ENCODE results near the gene FAM222B.
"Not testable (repeated sequence)": the region's sequence is repeated elsewhere in the genome, so short reads cannot be mapped to it uniquely, and the experiment has no call there.

The FAM222B gene

DNA sequence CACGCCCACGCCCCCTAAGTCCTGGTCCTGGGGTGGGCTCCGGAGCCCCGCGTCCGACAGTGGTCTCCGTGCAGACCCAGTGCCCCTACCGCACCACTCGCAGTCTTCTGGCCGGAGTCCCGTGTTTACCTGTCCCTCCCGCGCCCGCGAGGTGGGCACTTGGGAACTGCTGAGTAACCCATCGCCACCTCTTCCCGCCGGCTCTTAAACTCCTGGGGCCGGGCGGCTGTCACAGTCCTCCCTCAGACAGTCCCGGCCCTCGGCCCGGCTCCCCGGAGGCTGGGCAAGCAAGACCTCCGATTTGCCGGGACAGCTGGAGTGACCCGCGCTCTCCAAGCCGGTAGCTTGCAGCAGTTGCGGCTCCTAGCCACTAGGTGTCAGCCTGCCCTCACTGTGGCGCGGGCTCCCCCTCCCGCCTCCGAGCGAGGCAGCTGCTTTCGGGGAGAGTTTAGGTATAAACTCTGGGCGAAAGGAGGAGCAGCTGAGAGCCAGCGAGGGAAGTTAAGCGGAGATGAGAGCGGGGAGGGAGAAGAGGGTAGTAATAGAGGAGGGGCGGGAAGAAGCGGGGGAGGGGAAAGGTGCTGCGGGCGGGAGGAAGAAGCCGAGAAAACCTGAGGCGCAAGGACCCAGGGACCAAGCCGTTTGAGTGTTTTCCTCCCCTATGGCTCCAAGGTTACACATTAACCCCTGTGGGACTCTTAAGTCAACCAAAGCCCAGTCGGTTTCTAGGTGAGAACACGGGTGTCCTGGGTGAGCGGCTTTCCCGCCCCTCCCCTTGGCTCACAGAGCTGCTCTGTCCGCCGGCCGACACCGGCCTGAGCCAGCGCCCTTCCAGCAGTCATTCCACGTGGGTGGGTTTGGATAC lies 115.7 kb downstream of the FAM222B start:
- DNase-seq (ENCODE audit: low spot score) = peak; percentile 94

DNA sequence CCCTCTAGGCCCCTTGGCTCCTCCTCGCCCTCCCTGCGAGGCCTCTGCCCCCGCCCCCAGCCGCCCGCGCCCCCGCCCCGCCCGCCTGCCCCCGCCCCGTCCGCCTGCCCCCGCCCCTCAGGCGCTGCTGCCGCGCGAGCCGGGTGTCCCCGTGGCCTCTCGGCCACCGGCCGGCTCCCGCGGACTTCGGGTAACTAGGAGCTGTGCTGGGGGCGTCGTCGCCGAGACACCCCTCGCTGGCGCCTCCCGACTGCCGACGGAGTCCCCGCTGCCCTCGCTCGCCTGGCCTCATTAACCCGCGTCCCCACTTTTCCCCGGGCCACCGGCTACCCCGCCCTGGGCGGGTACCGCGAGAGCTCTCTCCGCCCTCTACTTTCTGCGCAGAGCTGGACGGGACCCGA lies 116.4 kb downstream of the FAM222B start, which contains the start of gene TLCD1:
Gene TLCD1, minus strand, starts transcription at position 8 of the 401 bp plus-strand sequence. CDS start 136 bp downstream, outside the sequence.
- peak; percentile 49 for DNase-seq (ENCODE audit: low spot score)

DNA sequence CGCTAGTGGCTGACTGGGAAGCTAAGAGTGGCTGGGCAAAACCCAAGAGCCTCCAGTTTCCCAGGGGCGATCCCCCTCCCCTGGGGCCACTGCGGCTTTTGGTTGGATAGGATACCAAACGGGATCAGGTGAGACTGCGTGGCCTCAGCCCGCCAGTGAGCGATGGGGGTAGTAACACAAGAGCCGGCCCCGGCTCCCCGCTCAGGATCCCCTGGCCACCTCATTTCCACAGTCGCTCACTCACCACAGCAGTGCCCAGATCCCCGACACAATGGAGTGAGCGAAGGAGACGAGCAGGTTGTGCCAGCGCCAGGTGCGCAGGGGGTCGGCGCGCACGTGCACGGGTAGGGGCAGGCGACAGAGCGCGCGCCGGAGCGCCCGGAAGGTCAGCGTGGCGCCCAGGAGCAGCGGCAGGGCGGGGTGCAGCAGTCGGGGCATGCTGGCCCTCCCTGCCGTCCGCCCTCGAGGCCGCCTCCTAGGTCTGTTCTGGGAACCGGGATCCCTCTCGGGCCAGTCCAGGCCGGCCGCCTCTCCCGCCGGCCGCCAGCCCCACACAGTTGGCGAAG lies 116.8 kb downstream of the FAM222B start:
- peak; percentile 18 for DNase-seq (ENCODE audit: low spot score)

DNA sequence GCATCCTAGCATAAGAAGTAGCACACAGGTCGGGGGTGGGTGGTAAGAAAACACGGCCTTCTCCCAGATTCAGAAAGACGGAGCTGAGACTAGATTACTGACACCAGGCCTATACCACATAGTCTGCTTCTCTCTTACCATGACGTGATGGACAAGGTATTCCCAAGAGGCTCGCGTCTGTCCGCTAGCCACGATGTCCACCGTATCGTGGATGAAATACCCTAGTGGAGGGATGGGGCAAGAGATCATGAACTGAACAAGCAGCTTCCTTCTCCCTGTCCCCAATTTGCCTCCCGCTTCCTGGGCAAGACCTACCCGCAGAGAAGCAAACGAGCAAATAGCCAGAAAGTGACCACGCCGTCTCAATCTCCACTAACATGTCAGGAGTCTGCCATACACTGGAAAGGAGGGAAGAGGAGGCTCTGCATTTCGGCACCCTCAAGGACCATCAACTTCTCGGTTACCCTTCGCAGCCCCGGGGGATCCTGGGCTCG lies 117.4 kb downstream of the FAM222B start:
- DNase-seq (ENCODE audit: low spot score) = no peak

DNA sequence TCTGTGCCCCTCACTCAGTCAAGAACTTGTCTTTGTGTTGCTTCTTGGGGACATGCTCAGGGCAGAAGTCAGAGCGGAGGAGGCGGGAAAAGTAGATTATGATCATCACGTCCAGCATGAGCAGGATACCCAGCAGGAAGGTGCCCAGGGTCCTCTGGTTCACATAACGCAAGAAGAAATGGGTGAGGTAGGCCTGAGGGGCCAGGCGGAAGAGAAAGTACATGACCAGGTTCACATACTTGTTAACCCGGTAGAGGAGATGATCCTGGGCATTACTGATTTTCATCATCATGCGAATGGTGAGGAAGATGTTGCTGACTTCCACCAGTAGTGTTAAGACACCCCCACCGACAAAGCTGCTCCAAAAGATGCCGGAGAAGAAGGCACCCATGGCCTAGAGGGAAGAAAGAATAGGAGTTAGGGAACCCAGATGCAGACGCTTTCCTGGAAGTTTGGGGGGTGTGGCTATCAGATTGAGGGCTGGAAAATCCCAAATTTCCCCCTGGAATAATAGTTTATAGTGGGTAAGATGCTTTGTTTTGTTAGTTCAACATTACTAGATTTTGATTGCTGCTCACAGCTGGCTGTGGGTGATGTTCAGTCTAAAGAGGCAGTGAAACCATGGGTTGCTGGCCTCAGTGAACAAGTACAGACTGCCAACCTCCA lies 118.0 kb downstream of the FAM222B start:
- DNase-seq (ENCODE audit: low spot score) = no peak

DNA sequence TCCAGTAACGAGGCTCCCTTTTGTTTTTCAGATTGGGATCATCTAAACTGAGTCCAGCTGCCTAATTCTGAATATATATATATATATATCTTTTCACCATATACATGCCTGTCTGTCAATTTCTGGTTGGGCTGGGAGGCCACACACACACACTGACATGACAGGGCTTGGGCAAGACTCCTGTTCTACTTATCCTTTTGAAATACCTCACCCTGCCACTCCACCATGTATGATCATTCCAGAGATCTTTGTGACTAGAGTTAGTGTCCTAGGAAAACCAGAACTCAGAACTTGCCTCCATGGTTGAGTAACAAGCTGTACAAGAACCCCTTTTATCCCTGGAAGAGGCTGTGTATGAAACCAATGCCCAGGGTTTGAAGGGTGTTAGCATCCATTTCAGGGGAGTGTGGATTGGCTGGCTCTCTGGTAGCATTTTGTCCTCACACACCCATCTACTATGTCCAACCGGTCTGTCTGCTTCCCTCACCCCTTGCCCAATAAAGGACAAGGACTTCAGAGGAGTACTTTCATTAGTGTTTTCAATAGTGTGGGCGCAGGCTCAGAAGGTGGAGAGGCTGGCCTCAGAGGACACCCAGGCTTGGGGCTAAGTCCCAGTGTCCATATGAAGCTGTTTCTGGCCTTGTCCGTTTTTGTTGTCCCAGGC lies 118.6 kb downstream of the FAM222B start:
- DNase-seq (ENCODE audit: low spot score) = not testable (repeated sequence)

DNA sequence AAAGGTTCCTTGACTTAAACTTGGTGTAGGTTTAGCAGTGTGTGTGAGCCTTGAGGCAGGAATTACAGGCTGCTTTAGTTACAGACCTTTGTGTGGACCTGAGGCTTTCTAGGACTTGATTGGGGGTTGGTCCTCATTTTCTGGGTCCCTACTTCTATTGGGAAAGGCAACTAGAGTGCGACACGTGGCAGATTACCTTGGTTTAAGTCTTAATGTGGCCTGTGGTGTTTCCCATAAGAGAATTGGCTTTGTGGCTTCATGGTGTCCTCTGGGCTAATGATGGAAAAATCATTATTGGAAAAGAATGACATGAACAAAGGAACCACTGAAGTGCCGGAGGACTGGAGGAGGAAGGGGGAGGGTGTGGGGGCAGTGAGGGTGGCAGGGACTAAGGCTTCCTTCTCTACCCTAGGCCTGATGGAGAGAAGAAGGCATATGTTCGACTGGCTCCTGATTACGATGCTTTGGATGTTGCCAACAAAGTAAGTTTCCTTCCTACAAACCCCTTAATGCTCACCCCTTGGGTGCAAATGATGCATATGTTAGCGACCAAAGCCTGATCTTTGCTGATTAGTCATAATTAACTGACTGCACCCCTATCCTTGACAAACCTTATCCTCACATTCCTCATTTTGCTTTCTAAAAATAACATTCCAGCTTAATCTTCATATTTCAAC lies 119.3 kb downstream of the FAM222B start:
- no peak for DNase-seq (ENCODE audit: low spot score)

DNA sequence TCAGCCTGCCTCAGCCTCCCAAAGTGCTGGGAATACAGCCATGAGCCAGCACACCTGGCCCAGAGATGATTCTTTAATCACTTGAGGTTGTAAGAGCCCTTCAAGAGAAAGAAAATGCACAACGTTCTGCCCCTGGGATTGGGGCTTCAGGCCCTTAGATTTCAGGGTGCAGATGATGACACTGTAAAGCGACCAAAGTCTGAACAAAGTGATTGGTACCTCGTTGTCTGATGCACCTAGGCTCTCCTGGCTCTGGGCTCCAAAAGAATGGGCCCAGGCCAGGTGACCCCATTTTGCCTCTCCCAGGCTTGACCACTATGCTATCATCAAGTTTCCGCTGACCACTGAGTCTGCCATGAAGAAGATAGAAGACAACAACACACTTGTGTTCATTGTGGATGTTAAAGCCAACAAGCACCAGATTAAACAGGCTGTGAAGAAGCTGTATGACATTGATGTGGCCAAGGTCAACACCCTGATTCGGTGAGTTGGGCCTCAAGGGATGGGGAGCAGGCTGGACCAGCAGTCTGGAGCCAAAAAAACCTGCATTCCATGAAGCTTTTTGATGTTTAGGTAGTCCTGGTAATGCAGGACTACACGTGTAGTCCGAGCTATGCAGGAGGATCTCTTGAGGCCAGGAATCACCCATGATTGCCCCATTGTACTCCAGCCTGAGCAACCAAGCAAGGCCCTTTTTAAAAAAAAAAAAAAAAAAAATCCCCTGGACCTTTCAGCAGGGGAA lies 120.0 kb downstream of the FAM222B start:
- no peak for DNase-seq (ENCODE audit: low spot score)

DNA sequence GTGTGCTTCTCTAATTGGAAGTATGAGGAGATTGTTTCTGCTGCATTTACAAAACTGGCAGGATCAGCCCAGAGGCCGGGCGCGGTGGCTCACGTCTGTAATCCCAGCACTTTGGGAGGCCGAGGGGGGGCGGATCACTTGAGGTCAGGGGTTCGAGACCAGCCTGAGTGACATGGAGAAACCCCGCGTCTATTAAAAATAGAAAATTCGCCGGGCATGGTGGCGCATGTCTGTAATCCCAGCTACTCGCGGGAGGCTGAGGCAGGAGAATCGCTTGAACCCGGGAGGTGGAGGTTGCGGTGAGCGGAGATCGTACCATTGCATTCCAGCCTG lies 121.6 kb downstream of the FAM222B start:
- DNase-seq (ENCODE audit: low spot score) = not testable (repeated sequence)

DNA sequence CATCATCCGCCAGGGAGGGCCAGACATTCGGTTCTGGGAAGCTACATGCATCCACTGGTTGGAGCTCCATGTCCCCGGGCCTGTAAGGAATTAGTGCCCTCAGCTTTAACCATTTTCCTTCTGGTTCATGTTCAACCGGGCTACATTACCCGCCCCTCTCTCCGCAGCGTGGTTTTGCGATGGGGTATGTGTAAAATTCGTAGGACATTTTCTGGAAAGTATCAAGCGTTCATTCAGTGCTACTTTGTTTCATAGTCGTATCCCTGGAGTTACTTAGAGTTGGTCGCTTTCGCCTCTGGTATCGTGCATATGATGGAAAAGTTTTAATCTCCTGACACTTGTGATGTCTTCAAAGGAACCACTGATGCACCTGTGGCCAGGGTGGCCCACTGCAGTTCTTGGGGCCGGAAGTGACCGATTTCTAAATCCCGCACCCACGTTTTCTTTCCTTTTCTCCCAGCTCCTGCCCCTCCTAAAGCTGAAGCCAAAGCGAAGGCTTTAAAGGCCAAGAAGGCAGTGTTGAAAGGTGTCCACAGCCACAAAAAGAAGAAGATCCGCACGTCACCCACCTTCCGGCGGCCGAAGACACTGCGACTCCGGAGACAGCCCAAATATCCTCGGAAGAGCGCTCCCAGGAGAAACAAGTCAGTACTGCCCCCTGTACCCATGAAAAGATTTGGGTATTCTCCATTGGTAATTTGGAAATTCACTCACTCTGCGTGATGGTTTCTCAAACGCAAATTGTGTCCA lies 122.2 kb downstream of the FAM222B start:
- DNase-seq (ENCODE audit: low spot score) = no peak

DNA sequence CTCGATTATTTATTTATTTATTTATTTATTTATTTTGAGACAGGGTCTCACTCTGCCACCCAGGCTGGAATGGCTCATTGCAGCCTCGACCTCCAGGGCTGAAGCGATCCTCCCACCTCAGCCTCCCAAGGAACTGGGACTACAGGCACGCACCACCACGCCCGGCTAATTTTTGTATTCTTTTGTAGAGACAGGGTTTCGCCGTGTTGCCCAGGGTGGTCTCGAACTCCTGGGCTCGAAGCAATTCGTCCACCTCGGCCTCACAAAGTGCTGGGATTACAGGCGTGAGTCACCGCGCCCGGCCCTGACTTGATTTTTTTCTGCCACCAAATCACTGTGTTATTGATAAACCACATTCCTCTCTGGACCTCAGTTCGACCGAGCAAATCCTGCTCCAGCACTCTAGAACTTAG lies 123.6 kb downstream of the FAM222B start:
- DNase-seq (ENCODE audit: low spot score) = no peak

DNA sequence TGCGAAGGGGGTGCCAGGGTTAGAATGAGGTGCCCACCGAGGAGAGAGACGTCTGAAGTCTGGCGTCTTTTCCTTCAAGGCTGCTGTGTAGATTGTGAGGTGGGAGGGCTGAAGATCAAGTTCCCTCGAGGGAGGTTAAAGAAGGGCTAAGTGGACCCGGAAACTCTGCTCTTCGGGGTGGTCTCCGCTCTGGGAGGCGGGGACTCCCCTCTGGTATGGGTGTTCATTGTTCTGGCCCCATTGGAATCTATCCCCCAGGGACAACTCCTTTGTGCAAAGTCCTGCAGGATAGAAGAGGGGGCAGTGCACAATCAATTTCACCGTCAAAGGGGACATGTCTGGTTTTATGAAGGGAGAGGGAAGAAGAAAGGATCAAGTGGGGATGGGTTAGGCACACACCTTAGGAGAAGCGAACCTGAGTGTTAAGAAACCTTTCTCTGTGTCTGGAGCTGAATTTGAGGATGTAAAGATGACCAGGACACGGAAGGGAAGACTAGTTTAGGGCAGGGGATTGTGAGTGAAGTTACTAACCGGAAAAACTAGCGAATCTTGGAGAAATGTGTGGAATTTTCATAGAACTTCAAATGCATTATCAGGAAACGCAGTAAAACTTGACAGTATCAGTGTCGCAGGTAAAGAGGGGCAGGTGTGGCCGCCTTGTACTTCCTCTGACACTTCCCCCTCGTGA lies 124.1 kb downstream of the FAM222B start:
- no peak for DNase-seq (ENCODE audit: low spot score)

DNA sequence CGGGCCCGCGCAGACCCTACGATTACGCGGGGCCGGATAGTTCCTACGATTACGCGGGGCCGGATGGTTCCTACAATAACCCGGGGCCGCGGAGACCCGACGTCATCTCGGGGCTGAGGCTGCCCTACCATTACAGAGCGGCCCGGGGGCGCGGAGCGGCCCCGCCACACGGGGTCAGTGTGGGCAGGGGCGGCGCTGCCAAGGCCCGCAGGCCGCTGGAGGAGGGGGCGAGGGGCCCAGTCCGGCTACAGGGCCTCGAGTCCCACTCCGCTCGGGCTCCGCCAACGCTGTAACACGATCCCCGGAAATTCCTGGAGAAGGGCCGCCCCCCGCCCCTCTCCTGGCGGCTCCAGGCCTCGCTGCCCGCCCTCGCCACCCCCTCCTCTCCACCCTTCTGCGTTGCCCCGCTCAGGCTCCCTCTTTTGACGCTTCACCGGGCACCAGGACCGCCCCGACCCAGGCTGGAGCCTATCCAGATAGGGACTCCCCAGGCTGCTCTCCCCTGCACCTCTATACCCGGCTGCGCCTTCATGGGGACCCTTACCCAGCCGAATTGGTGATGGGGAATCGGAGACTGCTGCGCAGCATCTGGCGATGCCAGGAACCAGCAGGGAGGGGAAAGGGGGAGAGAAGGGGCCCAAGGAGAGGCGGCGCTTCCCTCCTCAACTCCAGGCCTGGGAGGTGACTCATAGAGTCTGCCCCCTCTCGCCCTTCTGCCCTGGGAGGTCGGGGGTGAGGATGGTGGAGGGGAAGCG lies 124.8 kb downstream of the FAM222B start, which contains the start of gene RAB34:
Gene RAB34, minus strand, starts transcription at position 291 of the 755 bp plus-strand sequence. CDS start 602 bp downstream, outside the sequence.
- no peak for DNase-seq (ENCODE audit: low spot score)

DNA sequence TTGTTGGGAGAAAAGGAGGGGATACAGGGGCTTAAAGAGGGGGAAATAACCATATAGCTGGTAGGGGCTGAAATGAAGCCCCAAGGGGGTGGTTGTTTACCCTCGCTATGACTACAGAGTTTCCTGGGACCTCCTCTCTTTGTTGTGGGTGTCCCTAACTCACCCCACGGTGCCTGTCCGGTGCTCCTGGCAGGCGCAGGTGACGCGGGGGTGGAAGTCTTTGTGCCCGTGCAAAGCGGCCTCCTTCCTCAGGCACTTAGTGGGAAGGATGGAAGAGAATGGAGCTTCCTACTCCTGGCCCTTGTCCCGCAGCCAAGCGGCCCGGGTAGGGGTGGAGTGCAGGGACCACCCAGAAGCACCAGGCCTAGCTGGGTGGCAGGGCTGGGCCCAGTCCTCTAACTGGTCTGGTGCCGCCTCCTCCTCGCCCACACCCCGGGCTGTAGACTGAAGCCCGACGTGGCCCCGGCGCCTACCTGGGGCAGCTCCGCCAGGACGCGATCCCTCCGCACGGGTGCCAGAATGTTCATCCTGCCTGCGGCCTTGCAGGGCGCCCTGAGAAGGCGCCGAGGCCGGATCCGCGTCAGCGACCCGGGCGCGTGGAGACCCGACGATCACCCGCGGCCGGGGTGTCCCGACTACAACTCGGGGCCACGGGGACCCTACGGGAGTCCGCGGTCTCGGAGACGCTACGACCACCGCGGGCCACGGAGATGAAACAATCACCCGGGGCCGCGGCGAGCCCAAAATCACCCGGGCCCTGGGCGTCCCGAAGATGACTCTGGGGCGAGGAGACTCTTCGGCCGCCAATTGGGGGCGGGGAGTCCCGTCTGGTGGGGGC lies 125.6 kb downstream of the FAM222B start:
- no peak for DNase-seq (ENCODE audit: low spot score)

DNA sequence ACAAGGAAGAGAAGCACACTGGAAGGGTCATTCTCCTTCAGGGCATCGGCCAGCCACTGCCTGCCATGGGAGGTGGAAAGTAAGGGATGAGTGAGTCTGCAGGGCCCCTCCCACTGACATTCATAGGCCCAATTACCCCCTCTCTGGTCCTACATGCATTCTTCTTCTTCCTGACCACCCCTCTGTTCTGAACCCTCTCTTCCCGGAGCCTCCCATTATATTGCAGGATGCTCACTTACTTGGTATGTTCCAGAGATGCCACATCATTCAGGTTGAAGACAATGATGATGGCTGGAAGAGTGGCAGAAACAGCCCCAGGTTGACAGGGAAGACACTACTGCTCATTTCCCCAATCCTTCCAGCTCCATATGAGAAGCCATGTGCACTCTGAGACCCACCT lies 127.4 kb downstream of the FAM222B start:
- no peak for DNase-seq (ENCODE audit: low spot score)

DNA sequence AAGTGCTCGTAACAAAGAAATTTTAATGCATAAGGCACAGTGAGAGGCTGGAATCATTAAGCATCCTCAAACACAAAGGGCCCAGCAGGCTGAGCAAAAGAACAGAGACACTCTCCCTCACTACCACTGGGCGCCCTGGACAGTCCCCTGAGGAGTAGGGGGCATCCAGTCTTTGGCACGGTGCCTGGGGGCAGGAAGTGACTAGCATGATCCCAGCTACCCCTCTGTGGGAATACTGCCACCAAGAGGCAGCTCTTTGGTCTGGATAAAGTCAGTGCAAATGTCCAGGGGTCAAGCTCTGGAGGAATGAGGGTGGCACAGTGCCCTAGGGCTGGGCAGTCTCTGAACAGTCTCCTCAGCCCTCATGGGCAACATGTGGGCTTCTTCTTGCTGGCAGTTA lies 128.3 kb downstream of the FAM222B start:
- DNase-seq (ENCODE audit: low spot score) = no peak

DNA sequence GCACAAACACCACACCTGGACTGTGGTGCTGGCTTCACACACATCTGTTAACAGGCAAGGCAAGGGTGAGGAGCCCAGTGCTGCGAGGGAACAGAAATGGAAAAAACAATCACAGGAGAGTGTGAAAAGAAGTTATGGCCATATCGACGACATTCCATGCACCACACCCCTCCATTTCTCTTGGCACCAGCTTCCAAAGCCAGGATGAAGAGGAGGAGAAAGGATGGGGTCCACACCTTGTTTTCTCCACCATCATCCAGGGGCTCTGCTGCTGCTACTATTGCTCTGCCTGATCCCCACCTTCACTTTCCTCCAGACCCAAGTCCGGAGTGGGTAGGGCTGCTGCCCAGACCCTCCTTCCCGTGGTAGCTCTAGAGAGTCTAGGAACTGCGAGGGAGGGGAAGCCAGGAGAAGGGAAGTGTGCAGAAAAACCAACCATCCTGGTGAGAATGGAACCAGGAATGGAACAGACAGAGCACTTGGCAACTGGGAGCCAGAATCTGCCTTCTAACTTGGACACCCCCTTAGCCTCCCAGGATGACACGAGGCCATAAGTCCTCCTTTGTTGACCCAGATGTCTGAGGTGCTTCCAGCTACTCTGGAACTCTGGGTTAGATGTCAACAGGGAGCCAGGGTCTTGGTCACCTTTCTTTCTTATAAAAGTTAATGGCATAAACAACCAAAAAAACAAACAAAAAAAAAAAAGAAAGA lies 129.7 kb downstream of the FAM222B start:
- no peak for DNase-seq (ENCODE audit: low spot score)
